Measurements from ENCODE around the gene CDH23.

DNA sequence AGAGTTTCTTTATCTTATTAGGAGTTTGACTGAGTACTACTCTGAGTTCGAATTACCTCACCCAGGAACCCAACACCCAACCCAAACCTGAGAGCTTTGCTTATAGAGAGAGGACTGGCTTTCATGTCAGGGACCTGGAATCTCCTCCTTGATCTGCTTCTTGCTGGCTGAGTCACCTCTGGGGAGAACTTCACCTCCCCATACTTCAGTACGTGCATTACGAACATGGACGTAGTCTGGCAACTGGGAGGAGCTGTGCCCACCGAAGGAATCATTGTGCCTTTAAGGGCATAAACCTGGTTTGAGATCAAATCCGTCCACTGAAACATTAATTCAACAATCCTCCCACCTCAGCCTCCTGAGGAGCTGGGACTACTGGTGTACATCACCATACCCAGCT lies 466.5 kb downstream of the CDH23 start:
- no peak for TF ChIP-seq EZH2 (IDR thresholded peaks at IDR 0.05; ENCODE audit: insufficient read depth, poor library complexity, severe bottlenecking)
- TF ChIP-seq EZH2phosphoT487 (IDR thresholded peaks at IDR 0.05; ENCODE audit: insufficient read depth, low read depth): no peak

Data from GM23248 (cell line).